H1 (cell line): ENCODE results near the gene ROR1. TPM values are rescaled to one million over a fixed set of nuclear protein-coding genes. Genes with fewer than 3 reads are reported as not detected.

Experiments
- CTCF ChIA-PET: fragments of 300-600 bp; sonication (Branson Sonifier 250); formaldehyde crosslinking; loops from one replicate; lab custom pipeline; 2021; ENCODE audit not compliant: partially characterized antibody; lab: Charles Lee
- POLR2A ChIA-PET: fragments of 300-600 bp; sonication (Branson Sonifier 250); formaldehyde crosslinking; loops from one replicate; lab custom pipeline; 2021; ENCODE audit warnings: inconsistent platforms; ENCODE audit not compliant: partially characterized antibody; lab: Charles Lee
- DNase-seq, 2 experiments: peaks; one replicate each; pipeline versions ENCODE4 v3.0.0 to v3.0.0-alpha.2; 2010 to 2022; ENCODE audit warnings: low spot score in 2 of 2, low read depth in 1 of 2, mixed read lengths in 1 of 2
- FAIRE-seq: peaks from 2 replicates; lab custom pipeline; 2011; peaks lifted over from hg19 to GRCh38; lab: Jason Lieb, UNC
- H2AFZ ChIP-seq: 2 replicates; pipeline ENCODE4 v1.8.1; 2012; ENCODE audit warnings: low read length, inconsistent platforms
- H2AK5ac ChIP-seq: 2 replicates; pipeline ENCODE4 v1.6.1; 2013; ENCODE audit warnings: low read depth, low read length
- H2BK120ac ChIP-seq: replicated peaks from 2 replicates; pipeline ENCODE3; 2013; ENCODE audit warnings: low read depth, low read length, inconsistent platforms
- H2BK12ac ChIP-seq: 2 replicates; pipeline ENCODE4 v1.6.1; 2013; ENCODE audit warnings: low read depth, low read length
- H2BK15ac ChIP-seq: 2 replicates; pipeline ENCODE4 v1.6.1; 2013; ENCODE audit warnings: low read length
- H2BK20ac ChIP-seq: 2 replicates; pipeline ENCODE4 v1.6.1; 2013; ENCODE audit warnings: low read length
- H2BK5ac ChIP-seq: 2 replicates; pipeline ENCODE4 v1.6.1; 2013; ENCODE audit warnings: low read depth, low read length
- H3K14ac ChIP-seq: 2 replicates; pipeline ENCODE4 v1.6.1; 2013; ENCODE audit warnings: inconsistent platforms; ENCODE audit not compliant: insufficient read length
- H3K18ac ChIP-seq: 2 replicates; pipeline ENCODE4 v1.6.1; 2013; ENCODE audit warnings: low read length; ENCODE audit errors: extremely low read depth
- H3K23ac ChIP-seq: 2 replicates; pipeline ENCODE4 v1.6.1; 2013; ENCODE audit warnings: inconsistent platforms; ENCODE audit not compliant: insufficient read length
- H3K23me2 ChIP-seq: 2 replicates; pipeline ENCODE4 v1.6.1; 2013; ENCODE audit warnings: low read depth, low read length
- H3K27ac ChIP-seq: 2 replicates; pipeline ENCODE4 v1.6.1; 2011; ENCODE audit warnings: low read depth, low read length, inconsistent platforms
- H3K27me3 ChIP-seq, 4 experiments: replicated peaks in 1 of 4; 1 replicate in 1 of 4; 2 replicates in 3 of 4; pipeline versions ENCODE4 v1.6.1 to v1.8.1; 2011 to 2013; ENCODE audit warnings: low read length in 3 of 4, mild to moderate bottlenecking in 3 of 4, inconsistent platforms in 2 of 4, mixed read lengths in 2 of 4, moderate library complexity in 1 of 4; ENCODE audit not compliant: control insufficient read depth in 3 of 4, insufficient read depth in 3 of 4; ENCODE audit errors: extremely low read depth in 1 of 4
- H3K36me3 ChIP-seq, 4 experiments: 2 replicates each; pipeline versions ENCODE4 v1.6.1 to v1.8.1; 2011 to 2013; ENCODE audit warnings: mild to moderate bottlenecking in 4 of 4, low read length in 3 of 4, moderate library complexity in 2 of 4, control low read depth in 1 of 4, inconsistent platforms in 1 of 4; ENCODE audit not compliant: insufficient read depth in 4 of 4, control insufficient read depth in 2 of 4
- H3K4ac ChIP-seq: replicated peaks from 2 replicates; pipeline ENCODE3; 2013; ENCODE audit warnings: low read length, low read depth, mixed read lengths, inconsistent platforms; ENCODE audit not compliant: insufficient read length
- H3K4me1 ChIP-seq, 4 experiments: replicated peaks in 1 of 4; 1 replicate in 1 of 4; 2 replicates in 3 of 4; pipeline versions ENCODE4 v1.6.1 to v1.8.1; 2011 to 2013; ENCODE audit warnings: low read length in 3 of 4, inconsistent platforms in 2 of 4, mixed read lengths in 1 of 4; ENCODE audit not compliant: insufficient read depth in 4 of 4, control insufficient read depth in 3 of 4
- H3K4me2 ChIP-seq, 2 experiments: 2 replicates each; pipeline versions ENCODE4 v1.6.1 to v1.8.1; 2011 to 2013; ENCODE audit warnings: low read depth in 2 of 2, low read length in 2 of 2, control low read depth in 1 of 2, inconsistent platforms in 1 of 2, mild to moderate bottlenecking in 1 of 2; ENCODE audit not compliant: insufficient read depth in 1 of 2
- H3K4me3 ChIP-seq, 4 experiments: fragments of 200-600, 300-600 bp in 1 of 4; sonication (generic), shearing (Covaris generic), sonication (Bioruptor Twin) in 1 of 4; 2 replicates each; pipeline versions ENCODE4 v1.5.1 to v1.8.1; 2011 to 2016; ENCODE audit warnings: low read length in 4 of 4, low read depth in 3 of 4, control low read depth in 2 of 4, inconsistent platforms in 2 of 4, mild to moderate bottlenecking in 2 of 4, mixed read lengths in 1 of 4, moderate library complexity in 1 of 4; ENCODE audit not compliant: insufficient read depth in 2 of 4; ENCODE audit errors: extremely low read depth in 1 of 4
- H3K56ac ChIP-seq: replicated peaks from 2 replicates; pipeline ENCODE3; 2013; ENCODE audit warnings: low read depth, mild to moderate bottlenecking, mixed read lengths, low read length, inconsistent platforms; ENCODE audit not compliant: insufficient read length
- H3K79me1 ChIP-seq: 2 replicates; pipeline ENCODE4 v1.6.1; 2013; ENCODE audit warnings: low read depth, low read length, control low read depth
- H3K79me2 ChIP-seq, 2 experiments: 2 replicates each; pipeline versions ENCODE4 v1.6.1 to v1.8.1; 2012 to 2013; ENCODE audit warnings: low read length in 2 of 2, mild to moderate bottlenecking in 2 of 2, inconsistent platforms in 1 of 2; ENCODE audit not compliant: insufficient read depth in 2 of 2, control insufficient read depth in 1 of 2
- H3K9ac ChIP-seq, 4 experiments: replicated peaks in 1 of 4; 1 replicate in 1 of 4; 2 replicates in 3 of 4; pipeline versions ENCODE4 v1.6.1 to v1.8.1; 2011 to 2013; ENCODE audit warnings: low read depth in 3 of 4, low read length in 3 of 4, control low read depth in 2 of 4, mild to moderate bottlenecking in 2 of 4, moderate library complexity in 2 of 4, inconsistent platforms in 1 of 4; ENCODE audit errors: extremely low read depth in 1 of 4
- H3K9me3 ChIP-seq, 2 experiments: 2 replicates each; pipeline versions ENCODE4 v1.6.1 to v1.8.1; 2012 to 2013; ENCODE audit warnings: mild to moderate bottlenecking in 2 of 2, moderate library complexity in 2 of 2, control low read depth in 1 of 2, inconsistent platforms in 1 of 2, low read depth in 1 of 2, low read length in 1 of 2, mixed read lengths in 1 of 2; ENCODE audit not compliant: insufficient read depth in 2 of 2
- H4K20me1 ChIP-seq, 2 experiments: replicated peaks in 1 of 2; 2 replicates each; pipeline versions ENCODE3 to v1.8.1; 2011 to 2013; ENCODE audit warnings: inconsistent platforms in 2 of 2, low read length in 2 of 2, mild to moderate bottlenecking in 1 of 2; ENCODE audit not compliant: insufficient read depth in 2 of 2, control insufficient read depth in 1 of 2
- H4K5ac ChIP-seq: 2 replicates; pipeline ENCODE4 v1.6.1; 2013; ENCODE audit warnings: low read length, low read depth, mixed read lengths, inconsistent platforms; ENCODE audit not compliant: insufficient read length
- H4K8ac ChIP-seq: 2 replicates; pipeline ENCODE4 v1.8.0; 2013; ENCODE audit warnings: mild to moderate bottlenecking, moderate library complexity, low read length, inconsistent platforms; ENCODE audit not compliant: insufficient read depth; ENCODE audit errors: extremely low read depth
- H4K91ac ChIP-seq: replicated peaks from 2 replicates; pipeline ENCODE3; 2013; ENCODE audit warnings: low read length, mixed read lengths, inconsistent platforms; ENCODE audit not compliant: insufficient read length
- CBX5 ChIP-seq: fragments of 300-800, 300-1000 bp; sonication (generic); IDR thresholded peaks from 2 replicates; pipeline ENCODE4 v1.7.1; 2016; ENCODE audit warnings: antibody characterized with exemption, low read length, low read depth
- CHD1 ChIP-seq: IDR thresholded peaks from 2 replicates; pipeline ENCODE4 v1.6.1; 2012; ENCODE audit warnings: low read depth, low read length, improper control_type of control experiment
- KDM1A ChIP-seq: fragments of 200-600, 300-600 bp; sonication (generic); IDR thresholded peaks from 2 replicates; pipeline ENCODE4 v1.7.1; 2016; ENCODE audit warnings: mild to moderate bottlenecking, low read length, borderline replicate concordance
- WGBS, 2 experiments: shearing (Covaris generic) in 1 of 2; methylation state at CpG; one replicate each; pipeline versions ENCODE4 v1.1.6 to v1.1.7; 2013 to 2015; ENCODE audit warnings: low lambda C conversion rate in 2 of 2, mixed read lengths in 2 of 2, inconsistent platforms in 1 of 2, low coverage in 1 of 2, missing lambda C conversion rate in 1 of 2; ENCODE audit not compliant: insufficient replicate concordance in 2 of 2, insufficient coverage in 1 of 2, insufficient read length in 1 of 2; ENCODE audit errors: extremely low coverage in 1 of 2, missing lambda C conversion rate in 1 of 2; 5-methylcytosine and 5-hydroxymethylcytosine counted together
- polyA plus RNA-seq, 7 experiments: library from polyadenylated mRNA; depleted of rRNA in 3 of 7; stranded (reverse) in 5 of 7; unstranded in 2 of 7; fragments of >200 nt in 5 of 7; fragments of 200-250 nt in 2 of 7; gene quantifications; 1 replicate in 5 of 7; 2 replicates in 1 of 7; 4 replicates in 1 of 7; pipeline versions ENCODE4 v1.2.1 to v1.2.3, GENCODE V29; 2011 to 2013; ENCODE audit warnings: missing spikeins in 2 of 7, mixed read lengths in 2 of 7
- total RNA-seq: library from RNA; stranded (reverse); fragmentation: NEBNext Ultra II Directional; extraction: Animal tissue kit (Norgen Biotek cat#: 25700); gene quantifications from 2 replicates; pipeline ENCODE4 v1.2.1, GENCODE V29; 2021

Gene ROR1
- total and polyA plus RNA-seq, 2 of the 8 experiments (the other 6 are each of a cell fraction or from before 2014, with no cell fraction given), result 33.6 to 73.6 TPM

- POLR2A ChIA-PET, result no interaction called here
- TF ChIP-seq CBX5 (no peak), CHD1 (no peak), KDM1A (no peak)
Observed at GRCh38 chr1:63934697-63935096, 160.9 kb downstream of the ROR1 start.

More at GRCh38 chr1:63934697-63935096, 160.9 kb downstream of the ROR1 start:
- no peak overlapping the region for H2BK120ac ChIP-seq
- no peak overlapping the region for H3K18ac ChIP-seq
- no peak overlapping the region for H4K91ac ChIP-seq
- H4K5ac ChIP-seq, result no peak overlapping the region
- H3K36me3 ChIP-seq, result no peaks in the 10 kb centered on the region
- no peaks in the 10 kb centered on the region for H3K23me2 ChIP-seq
- no peak overlapping the region for H3K4me3 ChIP-seq
- no peak overlapping the region for H3K4me2 ChIP-seq
- no peak overlapping the region for H3K9ac ChIP-seq
- no peaks in the 10 kb centered on the region for H3K9me3 ChIP-seq
- H4K20me1 ChIP-seq, result peaks cover 15 to 24% of the 10 kb centered on the region in 2 experiments
- FAIRE-seq, result no peak
- no peak overlapping the region for H3K56ac ChIP-seq
- no peak for DNase-seq
- H4K8ac ChIP-seq, result no peak overlapping the region
- no peak overlapping the region for H2BK20ac ChIP-seq
- WGBS, 2 experiments, result 82% methylated on average over 1 of the region's 1 CpG; no CpG with 5 or more reads in 1 of the 2 experiments
- H3K27ac ChIP-seq, result no peak overlapping the region
- no peak overlapping the region for H2BK12ac ChIP-seq
- H2AK5ac ChIP-seq, result no peak overlapping the region
- no peak overlapping the region for H3K14ac ChIP-seq
- CTCF ChIA-PET, result interaction anchor here (0.6 to 3.0 kb wide), 6 partner anchors 9 to 310 kb away, joined by 3 to 18 read pairs (median 3); no protein-coding TSS in a partner anchor
- peaks cover 23% of the 10 kb centered on the region for H3K79me1 ChIP-seq
- H3K4ac ChIP-seq, result no peak overlapping the region
- no peak overlapping the region for H2BK5ac ChIP-seq
- peaks cover 4 to 97% of the 10 kb centered on the region in 2 experiments; a peak in 3 of 4 replicates for H3K79me2 ChIP-seq
- peaks cover 0 to 4% (median 0%) of the 10 kb centered on the region in 4 experiments; a peak in 1 of 7 replicates for H3K4me1 ChIP-seq
- H3K23ac ChIP-seq, result no peak overlapping the region
- H2BK15ac ChIP-seq, result no peak overlapping the region
- H3K27me3 ChIP-seq, result no peaks in the 10 kb centered on the region
- no peak overlapping the region for H2AFZ ChIP-seq
